ENCODE measurements around the gene RFX1.

- TF ChIP-seq EZH2phosphoT487 (IDR thresholded peaks at IDR 0.05; ENCODE audit: unreplicated experiment) (no peak), ETS1 (IDR thresholded peaks at IDR 0.05) (no peak), CTCF (conservative IDR thresholded peaks at IDR 0.05; ENCODE audit: low read depth in 2 of 2) (no peak), EZH2 (IDR thresholded peaks at IDR 0.05; ENCODE audit: low read depth, unreplicated experiment) (no peak), POLR2AphosphoS5 (IDR thresholded peaks at IDR 0.05; ENCODE audit: low read depth) (no peak), REST (IDR thresholded peaks at IDR 0.05; ENCODE audit: unreplicated experiment) (no peak), NANOG (IDR thresholded peaks at IDR 0.05; ENCODE audit: borderline replicate concordance) (no peak)
Observed at GRCh38 chr19:13966684-13967128, 39.4 kb downstream of the RFX1 start.
